KG1 (cell line): ENCODE results near the gene CDK4.
A peak's percentile ranks its signal among the peaks of the same experiment; 100 is the strongest.
"Not testable (repeated sequence)": the region's sequence is repeated elsewhere in the genome, so short reads cannot be mapped to it uniquely, and the experiment has no call there.

Experiments used
- DNase-seq: peaks from one replicate; lab custom pipeline; 2025; lab: John Stamatoyannopoulos, UW

The CDK4 gene

GRCh38 chr12:57751788-57752667, at the start of gene CDK4:
CDK4 (minus strand) TSS chr12:57752310; CDS start chr12:57751717, 593 bp downstream.
- peak; percentile 75 for DNase-seq

GRCh38 chr12:57800965-57801364, 48.9 kb upstream of the CDK4 start:
- DNase-seq = no peak

GRCh38 chr12:57797933-57798332, 45.8 kb upstream of the CDK4 start:
- DNase-seq = no peak

GRCh38 chr12:57796996-57797395, 44.9 kb upstream of the CDK4 start:
- DNase-seq = no peak

- DNase-seq = no peak
Observed at GRCh38 chr12:57795354-57795753, 43.2 kb upstream of the CDK4 start.

GRCh38 chr12:57793920-57794319, 41.8 kb upstream of the CDK4 start:
- no peak for DNase-seq

- no peak for DNase-seq
Observed at GRCh38 chr12:57783861-57784260, 31.8 kb upstream of the CDK4 start.

- no peak for DNase-seq
Observed at GRCh38 chr12:57783466-57783801, 31.3 kb upstream of the CDK4 start.

GRCh38 chr12:57782608-57783465, 30.7 kb upstream of the CDK4 start, which contains the start of gene TSFM:
TSFM (plus strand) TSS chr12:57782787; CDS start chr12:57782802, 15 bp downstream.
- peak; percentile 46 for DNase-seq

GRCh38 chr12:57782243-57782607, 30.1 kb upstream of the CDK4 start:
- DNase-seq = no peak

GRCh38 chr12:57781801-57782200, 29.7 kb upstream of the CDK4 start:
- no peak for DNase-seq

GRCh38 chr12:57781244-57781643, 29.1 kb upstream of the CDK4 start:
- no peak for DNase-seq

- DNase-seq = no peak
Observed at GRCh38 chr12:57780284-57780897, 28.3 kb upstream of the CDK4 start.

GRCh38 chr12:57779736-57780135, 27.6 kb upstream of the CDK4 start:
- no peak for DNase-seq

- no peak for DNase-seq
Observed at GRCh38 chr12:57777911-57778310, 25.8 kb upstream of the CDK4 start.

GRCh38 chr12:57777367-57777766, 25.3 kb upstream of the CDK4 start:
- no peak for DNase-seq

GRCh38 chr12:57776247-57776587, 24.1 kb upstream of the CDK4 start:
- DNase-seq = no peak

GRCh38 chr12:57775563-57776246, 23.6 kb upstream of the CDK4 start:
- DNase-seq = no peak

GRCh38 chr12:57775044-57775443, 22.9 kb upstream of the CDK4 start:
- DNase-seq = no peak

- not testable (repeated sequence) for DNase-seq
Observed at GRCh38 chr12:57774634-57775033, 22.5 kb upstream of the CDK4 start.

- DNase-seq = no peak
Observed at GRCh38 chr12:57772429-57773322, 20.6 kb upstream of the CDK4 start, which contains the start of gene EEF1AKMT3. EEF1AKMT3 (plus strand) TSS chr12:57772614; CDS start chr12:57772725, 111 bp downstream.
